Subcutaneous abdominal adipose tissue (tissue), 5 donors: ENCODE data around the gene TCHHL1.
A peak's percentile ranks its signal among the peaks of the same experiment; 100 is the strongest.

Experiments
- H3K27ac ChIP-seq: one replicate; pipeline ENCODE4 v1.7.0; 2013; ENCODE audit warnings: low read depth, mild to moderate bottlenecking, inconsistent platforms, low read length, moderate library complexity
- H3K27me3 ChIP-seq, 5 donors: one replicate each; pipeline ENCODE4 v1.7.0; 2013; ENCODE audit warnings: low read length in 5 of 5, inconsistent platforms in 1 of 5; ENCODE audit not compliant: control insufficient read depth in 5 of 5, insufficient read depth in 4 of 5
- H3K36me3 ChIP-seq, 5 donors: one replicate each; pipeline ENCODE4 v1.7.0; 2013; ENCODE audit warnings: low read length in 5 of 5; ENCODE audit not compliant: control insufficient read depth in 5 of 5, insufficient read depth in 5 of 5
- H3K4me1 ChIP-seq, 5 donors: one replicate each; pipeline ENCODE4 v1.7.0; 2013; ENCODE audit warnings: low read length in 5 of 5, mild to moderate bottlenecking in 3 of 5, moderate library complexity in 1 of 5; ENCODE audit not compliant: control insufficient read depth in 5 of 5, insufficient read depth in 5 of 5
- H3K4me3 ChIP-seq, 5 donors: one replicate each; pipeline ENCODE4 v1.7.0; 2013; ENCODE audit warnings: low read length in 5 of 5, low read depth in 1 of 5
- H3K9ac ChIP-seq, 5 donors: one replicate each; pipeline ENCODE4 v1.7.0; 2013; ENCODE audit warnings: low read length in 5 of 5, mild to moderate bottlenecking in 4 of 5, moderate library complexity in 3 of 5
- H3K9me3 ChIP-seq, 5 donors: one replicate each; pipeline ENCODE4 v1.7.0; 2013; ENCODE audit warnings: low read length in 5 of 5; ENCODE audit not compliant: control insufficient read depth in 5 of 5
- donor health status: healthy.
- donor health status: healthy.
- donor health status: healthy.
- donor health status: healthy.
- donor health status: healthy.

The TCHHL1 gene

DNA sequence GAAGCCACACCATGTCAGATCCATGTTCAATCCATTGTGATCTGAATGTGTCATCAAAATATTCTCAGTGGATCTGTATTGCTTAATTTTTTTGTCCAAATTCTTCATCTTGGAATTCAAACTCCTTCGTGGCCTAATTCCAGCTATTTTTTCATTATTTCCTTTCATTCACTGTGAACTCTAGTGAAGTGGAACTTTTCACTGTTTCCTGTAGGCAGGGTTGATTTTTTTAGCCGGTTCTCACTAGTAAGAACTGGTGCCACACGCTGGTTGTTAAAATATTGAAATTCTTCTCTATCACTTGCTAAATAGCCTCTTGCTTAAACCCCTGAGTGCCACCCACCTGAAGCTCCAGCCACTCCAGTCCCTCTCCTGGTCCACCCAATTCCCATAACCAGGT is 44.5 kb downstream of the TCHHL1 start:
- H3K27ac ChIP-seq = peak overlapping the region; percentile 47
- H3K4me3 ChIP-seq = no peak overlapping the region
- H3K9me3 ChIP-seq = no peaks in the 10 kb centered on the region
- no peaks in the 10 kb centered on the region for H3K27me3 ChIP-seq
- H3K9ac ChIP-seq = no peak overlapping the region
- peaks cover 13 to 26% (median 26%) of the 10 kb centered on the region in 5 donors for H3K4me1 ChIP-seq
- H3K36me3 ChIP-seq = no peaks in the 10 kb centered on the region

DNA sequence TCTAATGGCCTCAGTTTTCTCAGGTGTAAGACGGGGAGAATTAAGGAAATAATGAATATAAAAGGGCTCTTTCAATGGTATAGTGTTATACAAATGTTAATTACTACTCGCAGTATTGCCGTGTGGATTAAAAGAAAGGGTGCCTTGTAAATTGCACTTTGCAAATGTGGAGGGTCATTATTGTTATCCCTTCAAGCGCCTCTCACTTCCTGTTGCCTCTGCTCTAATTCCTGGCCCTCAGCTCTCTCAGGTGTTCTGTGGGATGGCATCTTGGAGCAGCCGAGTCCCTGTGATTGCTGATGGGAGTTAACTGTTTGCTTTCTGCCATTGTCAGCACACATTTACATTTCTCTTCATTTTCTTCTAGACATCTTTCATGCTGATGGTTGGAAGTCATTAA is 45.0 kb downstream of the TCHHL1 start:
- H3K36me3 ChIP-seq = no peaks in the 10 kb centered on the region
- H3K4me3 ChIP-seq = no peak overlapping the region
- H3K27ac ChIP-seq = peak overlapping the region; percentile 47
- no peaks in the 10 kb centered on the region for H3K27me3 ChIP-seq
- H3K4me1 ChIP-seq = peaks cover 13 to 26% (median 26%) of the 10 kb centered on the region in 5 donors
- peak overlapping the region in 1 of 5 donors; percentile 5 for H3K9ac ChIP-seq
- no peaks in the 10 kb centered on the region for H3K9me3 ChIP-seq

DNA sequence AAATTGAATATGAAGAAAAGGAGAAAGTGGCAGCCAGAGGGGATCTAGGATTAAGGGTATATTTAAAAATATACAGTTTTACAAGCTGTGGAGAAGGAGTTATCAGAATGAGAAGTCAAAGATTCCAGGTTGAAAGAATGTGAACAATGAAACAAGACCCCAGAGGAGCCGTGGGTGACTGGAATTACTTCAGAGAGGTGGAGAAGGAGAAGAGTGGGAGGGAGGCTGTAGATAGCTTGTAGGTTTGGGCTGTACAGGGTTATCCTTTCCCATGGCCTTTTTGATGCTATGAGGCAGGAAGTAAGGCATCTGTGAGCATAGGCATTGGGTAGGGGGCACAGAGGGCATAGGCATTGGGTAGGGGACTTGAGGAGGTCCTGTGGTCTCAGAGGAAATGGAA is 46.8 kb downstream of the TCHHL1 start:
- no peaks in the 10 kb centered on the region for H3K36me3 ChIP-seq
- H3K4me3 ChIP-seq = no peak overlapping the region
- H3K9ac ChIP-seq = no peak overlapping the region
- H3K4me1 ChIP-seq = peaks cover 0 to 18% (median 11%) of the 10 kb centered on the region in 5 donors
- no peaks in the 10 kb centered on the region for H3K9me3 ChIP-seq
- H3K27ac ChIP-seq = no peak overlapping the region
- no peaks in the 10 kb centered on the region for H3K27me3 ChIP-seq

DNA sequence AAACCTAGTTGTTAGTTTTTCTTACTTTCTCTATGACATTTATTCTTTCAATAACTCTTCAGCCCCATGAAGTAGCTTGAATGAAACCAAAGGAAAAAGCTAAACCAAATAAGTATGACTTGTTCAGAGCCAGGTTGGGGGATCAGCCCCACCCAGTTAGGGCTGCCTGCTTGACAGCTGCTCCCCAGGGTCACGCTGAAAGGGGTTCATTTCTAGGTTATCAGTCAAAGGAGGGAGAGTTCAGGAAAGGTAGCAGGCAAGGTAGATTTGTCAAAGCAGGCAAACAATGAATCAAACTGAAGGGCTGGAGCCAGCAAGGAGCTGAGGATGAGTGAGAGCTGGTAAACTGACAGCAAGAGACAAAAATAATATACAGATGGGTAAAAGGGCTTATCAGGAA is 49.0 kb downstream of the TCHHL1 start:
- H3K27me3 ChIP-seq = no peaks in the 10 kb centered on the region
- no peaks in the 10 kb centered on the region for H3K9me3 ChIP-seq
- no peaks in the 10 kb centered on the region for H3K36me3 ChIP-seq
- peaks cover 3 to 30% (median 24%) of the 10 kb centered on the region in 5 donors for H3K4me1 ChIP-seq
- H3K27ac ChIP-seq = no peak overlapping the region
- no peak overlapping the region for H3K9ac ChIP-seq
- no peak overlapping the region for H3K4me3 ChIP-seq

DNA sequence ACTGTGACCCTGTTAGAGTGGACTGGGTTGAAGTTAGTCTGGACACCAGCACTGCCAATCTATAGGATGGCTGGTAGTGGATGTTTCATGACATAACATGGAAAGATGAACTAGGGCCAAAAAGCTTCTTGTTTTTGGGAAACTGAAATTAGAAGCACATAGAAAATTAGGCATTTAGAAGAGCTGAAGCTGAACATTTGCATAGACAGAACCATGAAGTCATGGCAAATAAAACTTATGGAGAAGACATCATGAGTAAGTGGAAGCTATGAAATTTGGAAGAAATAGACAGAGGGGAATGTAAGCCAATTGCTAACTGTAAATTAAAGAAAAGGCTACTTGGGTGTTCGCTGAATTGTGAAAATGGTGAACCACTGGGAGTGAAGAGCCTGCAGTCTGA is 49.4 kb downstream of the TCHHL1 start:
- peaks cover 7 to 32% (median 25%) of the 10 kb centered on the region in 5 donors for H3K4me1 ChIP-seq
- no peak overlapping the region for H3K9ac ChIP-seq
- H3K9me3 ChIP-seq = no peaks in the 10 kb centered on the region
- H3K27ac ChIP-seq = no peak overlapping the region
- H3K27me3 ChIP-seq = no peaks in the 10 kb centered on the region
- no peak overlapping the region for H3K4me3 ChIP-seq
- no peaks in the 10 kb centered on the region for H3K36me3 ChIP-seq

DNA sequence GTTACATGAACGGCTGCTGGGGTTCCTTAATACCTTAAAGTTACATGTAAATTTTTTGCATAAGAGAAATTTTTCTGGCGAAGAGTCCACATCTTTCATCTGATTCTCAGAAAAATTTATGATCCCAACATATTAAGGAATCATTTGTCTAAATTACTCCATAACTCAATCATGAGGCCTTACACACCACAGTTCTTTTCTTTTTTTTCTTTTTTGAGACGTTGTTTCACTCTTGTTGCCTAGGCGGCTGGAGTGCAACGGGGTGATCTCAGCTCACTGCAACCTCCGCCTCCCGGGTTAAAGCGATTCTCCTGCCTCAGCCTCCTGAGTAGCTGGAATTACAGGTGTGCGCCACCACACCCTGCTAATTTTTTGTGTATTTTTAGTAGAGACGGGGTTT is 50.0 kb downstream of the TCHHL1 start:
- Histone ChIP-seq H3K4me3 (no peak overlapping the region), H3K9ac (no peak overlapping the region), H3K36me3 (peaks cover 0 to 3% (median under 1%) of the 10 kb centered on the region in 5 donors), H3K4me1 (peaks cover 10 to 33% (median 27%) of the 10 kb centered on the region in 5 donors), H3K27ac (no peak overlapping the region), H3K9me3 (no peaks in the 10 kb centered on the region), H3K27me3 (no peaks in the 10 kb centered on the region)

DNA sequence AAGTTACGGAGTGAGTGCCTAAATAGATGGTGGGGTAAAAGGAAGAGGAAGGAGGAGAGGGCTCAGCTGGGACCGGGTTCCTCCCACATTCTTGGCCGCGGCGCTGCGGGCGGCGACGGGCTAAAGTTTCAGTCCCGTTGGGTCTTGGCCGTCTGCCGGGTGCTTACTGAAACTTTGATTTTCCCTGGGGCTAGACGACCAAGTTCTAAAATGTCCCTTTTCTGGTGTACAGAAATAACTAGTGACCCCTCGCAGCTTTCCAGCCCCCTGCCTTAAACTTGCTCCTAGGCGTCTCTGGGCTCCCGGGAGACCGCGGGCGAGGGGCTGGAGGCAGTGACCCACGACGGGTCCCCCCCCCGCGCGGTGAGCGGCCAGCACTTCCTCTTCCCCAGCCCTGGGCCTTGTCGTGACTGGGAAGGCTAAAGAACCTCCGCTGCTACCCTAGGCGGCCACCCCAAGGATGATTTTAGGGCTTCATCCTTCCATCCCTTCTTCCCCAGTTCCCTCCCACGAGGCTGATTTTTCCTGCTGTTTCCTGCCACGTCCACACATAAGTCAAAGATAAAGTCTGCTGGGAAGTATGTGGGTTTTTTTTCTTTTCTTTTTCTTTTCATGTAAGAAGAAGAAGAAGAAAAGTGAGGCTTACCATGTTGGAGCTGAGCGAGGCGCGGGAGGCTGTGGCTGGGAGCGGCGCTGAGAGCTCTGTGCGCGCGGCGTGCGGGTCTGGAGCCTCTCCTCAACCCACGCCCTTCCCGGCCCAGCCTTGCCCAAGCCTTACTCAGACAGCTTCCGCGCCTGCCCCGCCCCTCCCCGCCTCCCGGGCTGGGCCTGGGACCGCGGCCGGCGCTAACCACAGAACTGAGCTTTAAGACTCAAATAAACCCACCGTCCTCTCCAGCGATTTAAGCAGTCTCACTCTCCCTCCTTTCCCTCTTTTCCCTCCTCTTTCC is 52.3 kb downstream of the TCHHL1 start, which contains the start of gene S100A11:
TSS of gene S100A11 (minus strand) at position 738 of the 950 bp plus-strand sequence. CDS start at position 649, 89 bp downstream.
- Histone ChIP-seq H3K27ac (peak within 1 kb of the TSS; percentile 98), H3K4me1 (peaks cover 10 to 40% (median 37%) of the 10 kb centered on the region in 5 donors), H3K9me3 (no peaks in the 10 kb centered on the region), H3K9ac (peak within 1 kb of the TSS; percentile 92 to 97 (median 96)), H3K4me3 (peak within 1 kb of the TSS; percentile 83 to 94 (median 94)), H3K27me3 (no peaks in the 10 kb centered on the region), H3K36me3 (peaks cover 15 to 24% (median 24%) of the 10 kb centered on the region in 5 donors)

DNA sequence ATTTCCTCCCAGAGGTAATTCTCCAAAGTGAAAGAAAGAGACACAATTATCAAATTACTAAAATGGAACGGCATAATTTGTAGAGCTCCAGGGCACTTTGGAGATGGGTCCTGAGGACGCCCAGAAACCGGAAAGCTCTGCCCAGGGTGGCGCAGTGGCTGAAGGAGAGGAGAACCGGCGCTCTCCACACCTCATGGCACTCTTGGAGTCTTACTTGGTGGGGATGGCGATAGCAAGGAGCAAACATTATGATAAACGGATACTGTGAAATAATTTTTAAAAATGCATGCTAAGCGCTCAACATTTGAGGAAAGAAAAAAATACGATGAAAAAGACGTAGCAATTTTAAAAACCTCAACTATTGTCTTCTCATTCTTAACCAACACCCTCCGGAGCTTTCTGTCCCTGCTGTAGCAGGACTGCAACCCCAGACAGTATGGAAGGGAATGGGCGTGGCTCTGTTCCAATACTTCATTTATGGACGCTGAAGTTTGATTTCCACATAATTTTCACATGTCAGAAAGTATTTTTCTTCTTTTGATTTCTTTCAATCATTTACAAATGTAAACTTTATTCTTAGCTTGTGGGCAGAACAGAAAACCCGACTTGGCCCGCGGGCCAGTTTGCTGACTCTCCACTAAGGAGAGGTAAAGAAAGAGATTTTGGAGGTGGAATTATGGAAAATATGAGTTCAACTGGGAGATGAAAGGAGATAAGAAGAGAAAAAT is 53.2 kb downstream of the TCHHL1 start:
- Histone ChIP-seq H3K4me1 (peaks cover 10 to 40% (median 37%) of the 10 kb centered on the region in 5 donors), H3K27me3 (no peaks in the 10 kb centered on the region), H3K27ac (peak overlapping the region; percentile 98), H3K9me3 (no peaks in the 10 kb centered on the region), H3K36me3 (peaks cover 17 to 31% (median 28%) of the 10 kb centered on the region in 5 donors), H3K9ac (peak overlapping the region; percentile 92 to 97 (median 96)), H3K4me3 (peak overlapping the region; percentile 83 to 94 (median 94))

DNA sequence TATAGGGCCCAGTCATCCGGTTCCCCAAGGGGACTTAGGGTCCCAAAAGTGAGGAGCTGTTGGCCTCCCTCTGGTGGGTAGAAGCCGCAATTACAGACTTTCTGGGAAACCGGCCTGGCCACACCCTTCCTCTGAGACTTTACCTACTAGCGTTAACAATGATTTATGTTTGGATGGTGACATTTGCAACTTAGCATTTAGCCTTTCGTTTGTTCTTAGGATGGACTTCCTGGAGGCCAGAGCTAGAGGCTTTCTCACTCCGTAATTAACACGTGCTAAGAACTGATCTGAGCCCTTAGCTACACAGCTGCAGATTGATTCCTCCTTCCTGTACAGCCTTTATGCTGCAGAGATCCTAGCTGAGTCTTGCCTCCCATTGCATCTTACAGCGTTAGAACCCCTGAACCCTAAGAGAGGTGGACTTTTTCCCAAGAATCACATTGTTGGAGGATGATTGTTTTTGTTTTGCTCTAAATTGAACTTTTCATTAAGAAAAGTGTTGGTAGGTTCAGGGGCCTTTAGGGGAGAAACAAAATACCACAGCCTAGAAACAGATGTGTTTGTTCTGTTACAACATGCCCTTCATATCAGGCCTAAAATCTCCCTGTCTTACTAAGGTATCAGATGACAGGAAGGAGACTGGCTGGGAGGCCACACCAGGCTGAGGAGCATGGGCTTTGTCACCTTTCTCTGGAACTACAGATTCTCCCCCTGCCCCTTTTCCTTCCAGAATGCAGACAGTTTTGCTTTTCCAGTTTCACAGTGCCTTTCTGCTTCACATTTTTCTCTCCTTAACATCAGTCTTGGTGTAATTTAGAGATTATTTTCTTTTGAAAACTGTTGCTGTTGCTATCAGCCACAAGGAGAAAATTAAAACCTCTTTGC is 54.0 kb downstream of the TCHHL1 start:
- Histone ChIP-seq H3K36me3 (peaks cover 17 to 32% (median 28%) of the 10 kb centered on the region in 5 donors), H3K27me3 (no peaks in the 10 kb centered on the region), H3K9me3 (no peaks in the 10 kb centered on the region), H3K9ac (peak overlapping the region; percentile 92 to 97 (median 96)), H3K4me3 (peak overlapping the region; percentile 83 to 94 (median 94)), H3K27ac (peak overlapping the region; percentile 98), H3K4me1 (peaks cover 10 to 47% (median 41%) of the 10 kb centered on the region in 5 donors)
